Measurements from ENCODE around the gene EP400.
"Not testable (repeated sequence)": the region's sequence is repeated elsewhere in the genome, so short reads cannot be mapped to it uniquely, and the experiment has no call there.

The EP400 gene

GRCh38 chr12:132102297-132102696, 152.6 kb downstream of the EP400 start:
- no peak for DNase-seq

- DNase-seq = not testable (repeated sequence)
These were observed 153.3 kb downstream of the EP400 start for GRCh38 chr12:132103072-132103471.

- DNase-seq = no peak
These were observed 154.0 kb downstream of the EP400 start for GRCh38 chr12:132103542-132104308.

- DNase-seq = no peak
These were observed 155.7 kb downstream of the EP400 start for GRCh38 chr12:132105467-132105866.

GRCh38 chr12:132106921-132107320, 157.2 kb downstream of the EP400 start:
- no peak for DNase-seq

- no peak for DNase-seq
These were observed 158.6 kb downstream of the EP400 start for GRCh38 chr12:132108211-132108832.

- DNase-seq = no peak
These were observed 160.0 kb downstream of the EP400 start for GRCh38 chr12:132109741-132110140.

GRCh38 chr12:132110677-132111076, 160.9 kb downstream of the EP400 start:
- no peak for DNase-seq

- DNase-seq = no peak
These were observed 162.0 kb downstream of the EP400 start for GRCh38 chr12:132111654-132112304.

- DNase-seq = no peak
These were observed 164.9 kb downstream of the EP400 start for GRCh38 chr12:132114667-132115066.

GRCh38 chr12:132115500-132115899, 165.8 kb downstream of the EP400 start:
- DNase-seq = no peak

- DNase-seq = no peak
These were observed 167.2 kb downstream of the EP400 start for GRCh38 chr12:132116709-132117557.

GRCh38 chr12:132117558-132117875, 167.8 kb downstream of the EP400 start:
- no peak for DNase-seq

GRCh38 chr12:132118876-132119275, 169.1 kb downstream of the EP400 start:
- no peak for DNase-seq

GRCh38 chr12:132121283-132121682, 171.5 kb downstream of the EP400 start:
- no peak for DNase-seq

- no peak for DNase-seq
These were observed 174.4 kb downstream of the EP400 start for GRCh38 chr12:132123970-132124765.

GRCh38 chr12:132124766-132125425, 175.2 kb downstream of the EP400 start:
- no peak for DNase-seq

- no peak for DNase-seq
These were observed 176.0 kb downstream of the EP400 start for GRCh38 chr12:132125736-132126135.

GRCh38 chr12:132127041-132127440, 177.3 kb downstream of the EP400 start:
- no peak for DNase-seq

GRCh38 chr12:132129007-132129406, 179.3 kb downstream of the EP400 start:
- DNase-seq = no peak

- DNase-seq = no peak
These were observed 180.9 kb downstream of the EP400 start for GRCh38 chr12:132130690-132131089.
